Cardiac fibroblast (primary cell): ENCODE data around the gene CELSR1.

Experiments used
- DNase-seq, 2 donors: peaks; one replicate each; pipeline versions ENCODE4 v3.0.0 to v3.0.0-alpha.2; 2010; ENCODE audit warnings: low read depth in 2 of 2
- H3K4me3 ChIP-seq, 2 donors: replicated peaks in 1 of 2; 1 replicate in 1 of 2; 2 replicates in 1 of 2; pipeline ENCODE4 v1.5.1; 2011; ENCODE audit warnings: low read depth in 2 of 2, low read length in 2 of 2, mild to moderate bottlenecking in 2 of 2, moderate library complexity in 1 of 2
- CTCF ChIP-seq: IDR thresholded peaks from one replicate; pipeline ENCODE4 v1.5.1; 2011; ENCODE audit warnings: low read depth, mild to moderate bottlenecking, low read length, inconsistent platforms

CELSR1 gene

GRCh38 chr22:46484156-46484860 lies 53.1 kb downstream of the CELSR1 start:
- no peak for TF ChIP-seq CTCF
- DNase-seq: no peak
- H3K4me3 ChIP-seq: no peak overlapping the region

- TF ChIP-seq CTCF: no peak
- no peak overlapping the region for H3K4me3 ChIP-seq
- peak in 1 of 2 donors; percentile 14 for DNase-seq
Measured at GRCh38 chr22:46483353-46483752, 54.1 kb downstream of the CELSR1 start.

- H3K4me3 ChIP-seq: no peak overlapping the region
- no peak for TF ChIP-seq CTCF
- no peak for DNase-seq
Measured at GRCh38 chr22:46482056-46482675, 55.3 kb downstream of the CELSR1 start.

- DNase-seq: no peak
- no peak for TF ChIP-seq CTCF
- no peak overlapping the region for H3K4me3 ChIP-seq
Measured at GRCh38 chr22:46481386-46481785, 56.0 kb downstream of the CELSR1 start.

GRCh38 chr22:46480396-46480795 lies 57.0 kb downstream of the CELSR1 start:
- no peak overlapping the region for H3K4me3 ChIP-seq
- TF ChIP-seq CTCF: no peak
- DNase-seq: no peak

GRCh38 chr22:46479046-46479445 lies 58.4 kb downstream of the CELSR1 start:
- H3K4me3 ChIP-seq: no peak overlapping the region
- no peak for TF ChIP-seq CTCF
- DNase-seq: no peak

- no peak for DNase-seq
- no peak overlapping the region for H3K4me3 ChIP-seq
- no peak for TF ChIP-seq CTCF
Measured at GRCh38 chr22:46478083-46478551, 59.3 kb downstream of the CELSR1 start.
